IMR-90 (cell line): ENCODE results near the gene CEP83. TPM values are rescaled to one million over a fixed set of nuclear protein-coding genes. Genes with fewer than 3 reads are reported as not detected.

Experiments used
- ATAC-seq: fragments of 200-7000 bp; cut with Tn5 transposase; 2 replicates; pipeline ENCODE4 v1.9.1; 2020; ENCODE audit warnings: low read depth, mild to moderate bottlenecking, moderate library complexity
- BruUV-seq: library from RNA; stranded (reverse); fragments of 400-500 nt; replicated peaks from 2 replicates; lab custom pipeline; 2021; lab: Mats Ljungman, UMichigan
- CTCF ChIA-PET: fragments of 300-600 bp; formaldehyde crosslinking; extraction: SDS; loops from one replicate; lab custom pipeline; 2021; ENCODE audit warnings: antibody characterized with exemption; lab: Yijun Ruan, JAX
- POLR2A ChIA-PET: fragments of 300-600 bp; sonication (Branson Sonifier 250); formaldehyde crosslinking; loops from one replicate; lab custom pipeline; 2022; ENCODE audit warnings: antibody characterized with exemption; ENCODE audit not compliant: unreplicated experiment; lab: Charles Lee
- DNase-seq: peaks from one replicate; pipeline ENCODE4 v3.0.0; 2013
- H2AFZ ChIP-seq: replicated peaks from 2 replicates; pipeline ENCODE3; 2013; ENCODE audit warnings: low read length, mild to moderate bottlenecking; ENCODE audit not compliant: poor library complexity
- H2AK5ac ChIP-seq: 2 replicates; pipeline ENCODE4 v1.6.1; 2013; ENCODE audit warnings: low read depth, low read length, inconsistent platforms
- H2AK9ac ChIP-seq: replicated peaks from 2 replicates; pipeline ENCODE3; 2013; ENCODE audit warnings: mild to moderate bottlenecking, low read depth, low read length, moderate library complexity; ENCODE audit not compliant: poor library complexity
- H2BK120ac ChIP-seq: 2 replicates; pipeline ENCODE4 v1.6.1; 2013; ENCODE audit warnings: low read depth, low read length, inconsistent platforms
- H2BK15ac ChIP-seq: 3 replicates; pipeline ENCODE4 v1.6.1; 2013; ENCODE audit warnings: low read depth, low read length, inconsistent platforms
- H2BK20ac ChIP-seq: 2 replicates; pipeline ENCODE4 v1.6.1; 2013; ENCODE audit warnings: low read depth, mild to moderate bottlenecking, inconsistent platforms, low read length, moderate library complexity
- H2BK5ac ChIP-seq: 2 replicates; pipeline ENCODE4 v1.6.1; 2013; ENCODE audit warnings: mild to moderate bottlenecking, low read depth, low read length, inconsistent platforms; ENCODE audit not compliant: poor library complexity, severe bottlenecking
- H3K14ac ChIP-seq: replicated peaks from 2 replicates; pipeline ENCODE4 v1.6.1; 2013; ENCODE audit warnings: low read depth, low read length, inconsistent platforms
- H3K18ac ChIP-seq: 2 replicates; pipeline ENCODE4 v1.6.1; 2013; ENCODE audit warnings: low read depth, low read length, control low read depth
- H3K23ac ChIP-seq: 2 replicates; pipeline ENCODE4 v1.6.1; 2013; ENCODE audit warnings: low read depth, low read length, inconsistent platforms
- H3K27ac ChIP-seq: 2 replicates; pipeline ENCODE4 v1.5.1; 2013; ENCODE audit warnings: mild to moderate bottlenecking, control low read depth, low read length; ENCODE audit not compliant: insufficient read depth
- H3K27me3 ChIP-seq: 2 replicates; pipeline ENCODE4 v1.6.1; 2013; ENCODE audit warnings: low read length; ENCODE audit not compliant: control insufficient read depth, insufficient read depth
- H3K36me3 ChIP-seq: 2 replicates; pipeline ENCODE4 v1.6.1; 2013; ENCODE audit warnings: low read length, mixed read lengths; ENCODE audit not compliant: control insufficient read depth, insufficient read depth
- H3K4ac ChIP-seq: 2 replicates; pipeline ENCODE4 v1.6.1; 2013; ENCODE audit warnings: low read depth, low read length, inconsistent platforms
- H3K4me1 ChIP-seq: 2 replicates; pipeline ENCODE4 v1.6.1; 2013; ENCODE audit warnings: low read length, mixed read lengths; ENCODE audit not compliant: control insufficient read depth, insufficient read depth
- H3K4me2 ChIP-seq: 2 replicates; pipeline ENCODE4 v1.6.1; 2013; ENCODE audit warnings: low read depth, mild to moderate bottlenecking, control low read depth, low read length, moderate library complexity
- H3K4me3 ChIP-seq: 2 replicates; pipeline ENCODE4 v1.5.1; 2013; ENCODE audit warnings: low read depth, mild to moderate bottlenecking, control low read depth, low read length, moderate library complexity; ENCODE audit not compliant: insufficient read depth
- H3K56ac ChIP-seq: 2 replicates; pipeline ENCODE4 v1.6.1; 2013; ENCODE audit warnings: low read length, inconsistent platforms; ENCODE audit not compliant: insufficient read depth; ENCODE audit errors: extremely low read depth
- H3K79me1 ChIP-seq, 2 experiments: 2 replicates each; pipeline ENCODE4 v1.6.1; 2013; ENCODE audit warnings: low read length in 2 of 2, inconsistent platforms in 1 of 2, low read depth in 1 of 2
- H3K9ac ChIP-seq: 2 replicates; pipeline ENCODE4 v1.6.1; 2013; ENCODE audit warnings: low read depth, low read length, control low read depth
- H3K9me1 ChIP-seq: 2 replicates; pipeline ENCODE4 v1.6.1; 2013; ENCODE audit warnings: low read length, inconsistent platforms; ENCODE audit not compliant: insufficient read depth
- H3K9me3 ChIP-seq: 2 replicates; pipeline ENCODE4 v1.6.1; 2013; ENCODE audit warnings: low read length; ENCODE audit not compliant: control insufficient read depth, insufficient read depth
- H4K20me1 ChIP-seq: 2 replicates; pipeline ENCODE4 v1.6.1; 2013; ENCODE audit warnings: low read length, inconsistent platforms; ENCODE audit not compliant: insufficient read depth
- H4K5ac ChIP-seq: 2 replicates; pipeline ENCODE4 v1.6.1; 2013; ENCODE audit warnings: mild to moderate bottlenecking, low read depth, low read length, control low read depth
- H4K8ac ChIP-seq, 2 experiments: 2 replicates each; pipeline ENCODE4 v1.6.1; 2013; ENCODE audit warnings: low read depth in 2 of 2, low read length in 2 of 2, control low read depth in 1 of 2, inconsistent platforms in 1 of 2
- H4K91ac ChIP-seq: 2 replicates; pipeline ENCODE4 v1.6.1; 2013; ENCODE audit warnings: low read depth, low read length, inconsistent platforms; ENCODE audit not compliant: insufficient read depth
- BHLHE40 ChIP-seq: fragments of 150-350 bp; IDR thresholded peaks from 2 replicates; pipeline ENCODE4 v1.6.1; 2016; ENCODE audit warnings: mild to moderate bottlenecking, low read depth, low read length
- CEBPB ChIP-seq: IDR thresholded peaks from 2 replicates; pipeline ENCODE4 v1.6.1; 2012; ENCODE audit warnings: low read depth, low read length, improper control_type of control experiment
- CTCF ChIP-seq: conservative IDR thresholded peaks from 2 replicates; pipeline ENCODE4 v1.5.1; 2012; ENCODE audit warnings: mild to moderate bottlenecking, low read depth, low read length, improper control_type of control experiment
- ELK1 ChIP-seq: fragments of 150-350 bp; IDR thresholded peaks from 2 replicates; pipeline ENCODE4 v1.6.1; 2016; ENCODE audit warnings: low read depth, mild to moderate bottlenecking, low read length, moderate library complexity, borderline replicate concordance
- FOS ChIP-seq: fragments of 150-350 bp; IDR thresholded peaks from 2 replicates; pipeline ENCODE4 v1.6.1; 2016; ENCODE audit warnings: low read depth, low read length
- MAFK ChIP-seq: IDR thresholded peaks from 2 replicates; pipeline ENCODE4 v1.6.1; 2012; ENCODE audit warnings: low read depth, low read length, improper control_type of control experiment
- MAZ ChIP-seq: IDR thresholded peaks from 2 replicates; pipeline ENCODE4 v1.6.1; 2012; ENCODE audit warnings: low read depth, mild to moderate bottlenecking, low read length, improper control_type of control experiment, moderate library complexity, borderline replicate concordance
- NFE2L2 ChIP-seq: fragments of 150-350 bp; IDR thresholded peaks from 2 replicates; pipeline ENCODE4 v1.6.1; 2016; ENCODE audit warnings: low read depth, mild to moderate bottlenecking, low read length
- POLR2A ChIP-seq: IDR thresholded peaks from 2 replicates; pipeline ENCODE4 v1.6.1; 2012; ENCODE audit warnings: mild to moderate bottlenecking, low read depth, low read length
- RAD21 ChIP-seq: IDR thresholded peaks from 2 replicates; pipeline ENCODE4 v1.6.1; 2012; ENCODE audit warnings: low read length, improper control_type of control experiment
- RCOR1 ChIP-seq: IDR thresholded peaks from 2 replicates; pipeline ENCODE4 v1.6.1; 2012; ENCODE audit warnings: mild to moderate bottlenecking, low read length, improper control_type of control experiment; ENCODE audit not compliant: insufficient replicate concordance
- RFX5 ChIP-seq: IDR thresholded peaks from 2 replicates; pipeline ENCODE4 v1.8.0; 2012; ENCODE audit warnings: low read depth, mild to moderate bottlenecking, low read length, moderate library complexity
- SMC3 ChIP-seq: fragments of 150-350 bp; IDR thresholded peaks from 2 replicates; pipeline ENCODE4 v1.6.1; 2016; ENCODE audit warnings: low read depth, mild to moderate bottlenecking, antibody characterized with exemption, low read length, moderate library complexity
- USF2 ChIP-seq: fragments of 150-350 bp; IDR thresholded peaks from 2 replicates; pipeline ENCODE4 v1.6.1; 2017; ENCODE audit warnings: mild to moderate bottlenecking, antibody characterized with exemption, low read length, low read depth
- WGBS, 2 experiments: methylation state at CpG; one replicate each; pipeline versions ENCODE4 v1.1.5 to v1.1.7; 2013; ENCODE audit warnings: missing lambda C conversion rate in 2 of 2; ENCODE audit not compliant: insufficient read length in 1 of 2; ENCODE audit errors: extremely low coverage in 2 of 2; 5-methylcytosine and 5-hydroxymethylcytosine counted together
- dilution Hi-C: fragments of 300-500 bp; cut with HindIII; formaldehyde crosslinking; loops from one replicate; pipeline ENCODE4 v1.14.3; 2018; ENCODE audit warnings: low sequenced_read_pairs; ENCODE audit not compliant: unreplicated experiment
- in situ Hi-C: fragments of 300-500 bp; cut with MboI; formaldehyde crosslinking; loops from 3 replicates; pipeline ENCODE4 v1.14.3; 2019; ENCODE audit warnings: low sequenced_read_pairs, inconsistent platforms, mixed read lengths
- intact Hi-C: fragments of 100-400 bp; cut with micrococcal nuclease; formaldehyde crosslinking; loops from 2 replicates; pipeline ENCODE4 v1.10.0; 2022
- polyA plus RNA-seq, 3 experiments: library from polyadenylated mRNA; depleted of rRNA; stranded (reverse); fragments of >200 nt; gene quantifications; 2 replicates each; pipeline ENCODE4 v1.2.3, GENCODE V29; 2012; ENCODE audit warnings: low replicate concordance in 1 of 3
- total RNA-seq: library from RNA; depleted of rRNA; stranded (reverse); fragments of >200 nt; gene quantifications from 2 replicates; pipeline ENCODE4 v1.2.3, GENCODE V29; 2012

The CEP83 gene
- total and polyA plus RNA-seq, 2 of the 4 experiments (the other 2 are of a cell fraction), result 3.9 to 8.9 TPM

GRCh38 chr12:94377599-94377998 lies 82.1 kb downstream of the CEP83 start:
- no peak overlapping the region for H4K91ac ChIP-seq
- no peak overlapping the region for H3K9ac ChIP-seq
- in situ Hi-C loops (no loop called here), intact Hi-C loops (no loop called here), dilution Hi-C loops (no loop called here)
- no peak overlapping the region for H2AFZ ChIP-seq
- H2AK9ac ChIP-seq, result no peak overlapping the region
- DNase-seq (no peak), ATAC-seq (no peak)
- no peak overlapping the region for H3K4ac ChIP-seq
- no peak overlapping the region for H2BK120ac ChIP-seq
- H3K56ac ChIP-seq, result no peak overlapping the region
- no peak overlapping the region for H2AK5ac ChIP-seq
- 0 out of 2 replicates have a peak, but pooled peaks cover 2% of the 10 kb centered on the region for H3K4me1 ChIP-seq
- TF ChIP-seq NFE2L2, result no peak
- no peak for TF ChIP-seq FOS
- TF ChIP-seq MAZ, result no peak
- TF ChIP-seq MAFK, result no peak
- no peak for TF ChIP-seq BHLHE40
- TF ChIP-seq USF2, result no peak
- no peak for TF ChIP-seq RCOR1
- TF ChIP-seq ELK1, result no peak
- TF ChIP-seq CEBPB, result no peak
- TF ChIP-seq POLR2A, result no peak
- no peak for TF ChIP-seq SMC3
- TF ChIP-seq RAD21, result no peak
- TF ChIP-seq RFX5, result no peak
- no peak for TF ChIP-seq CTCF
- no peak overlapping the region for H2BK5ac ChIP-seq
- H3K18ac ChIP-seq, result no peak overlapping the region
- no peaks in the 10 kb centered on the region for H3K79me1 ChIP-seq
- POLR2A ChIA-PET, result no interaction called here
- H3K4me3 ChIP-seq, result no peak overlapping the region
- H3K27me3 ChIP-seq, result no peaks in the 10 kb centered on the region
- no peak overlapping the region for H3K14ac ChIP-seq
- CTCF ChIA-PET, result no interaction called here
- no peaks in the 10 kb centered on the region for H3K36me3 ChIP-seq
- no peak overlapping the region for H4K8ac ChIP-seq
- no peak overlapping the region for H2BK20ac ChIP-seq
- BruUV-seq, result no TSS peak
- no CpG with 5 or more reads among the region's 2 CpGs for WGBS, 2 experiments
- H3K27ac ChIP-seq, result no peak overlapping the region
- H2BK15ac ChIP-seq, result no peak overlapping the region
- no peak overlapping the region for H4K5ac ChIP-seq
- H3K9me3 ChIP-seq, result no peaks in the 10 kb centered on the region
- no peaks in the 10 kb centered on the region for H4K20me1 ChIP-seq
- H3K23ac ChIP-seq, result no peak overlapping the region
- no peak overlapping the region for H3K4me2 ChIP-seq
- no peaks in the 10 kb centered on the region for H3K9me1 ChIP-seq
